GM23338 (cell line): ENCODE data around the gene DDX4. TPM values are rescaled to one million over a fixed set of nuclear protein-coding genes. Genes with fewer than 3 reads are reported as not detected.

Experiments used
- ATAC-seq: fragments of 200-7000 bp; cut with Tn5 transposase; 3 replicates; pipeline ENCODE4 v1.9.1; 2020
- DNase-seq: peaks from one replicate; pipeline ENCODE4 v3.0.0-alpha.2; 2015; ENCODE audit warnings: low spot score
- H2AFZ ChIP-seq: fragments of 200-600 bp; sonication (generic); 2 replicates; pipeline ENCODE4 v1.8.0; 2016; ENCODE audit warnings: antibody characterized with exemption, mild to moderate bottlenecking, moderate library complexity
- H3F3A ChIP-seq: fragments of 200-600 bp; sonication (generic); replicated peaks from 2 replicates; pipeline ENCODE4 v1.8.0; 2017; ENCODE audit warnings: antibody characterized with exemption, mixed run types, low read depth
- H3K27ac ChIP-seq: fragments of 200-600 bp; sonication (generic); 2 replicates; pipeline ENCODE4 v1.6.1; 2016; ENCODE audit warnings: low read depth
- H3K27me3 ChIP-seq: fragments of 200-600 bp; sonication (generic); 2 replicates; pipeline ENCODE4 v1.8.0; 2016; ENCODE audit warnings: mild to moderate bottlenecking, mixed run types, moderate library complexity; ENCODE audit not compliant: insufficient read depth
- H3K36me3 ChIP-seq: fragments of 200-600 bp; sonication (generic); 2 replicates; pipeline ENCODE4 v1.8.0; 2016; ENCODE audit warnings: mild to moderate bottlenecking; ENCODE audit not compliant: insufficient read depth
- H3K4me1 ChIP-seq: fragments of 200-600 bp; sonication (generic); 2 replicates; pipeline ENCODE4 v1.8.0; 2016; ENCODE audit warnings: mild to moderate bottlenecking, moderate library complexity; ENCODE audit not compliant: insufficient read depth
- H3K4me2 ChIP-seq: fragments of 200-600 bp; sonication (generic); 2 replicates; pipeline ENCODE4 v1.7.1; 2017; ENCODE audit warnings: mixed run types
- H3K4me3 ChIP-seq: fragments of 200-600 bp; sonication (generic); 2 replicates; pipeline ENCODE4 v1.6.1; 2016; ENCODE audit warnings: mixed run types
- H3K79me2 ChIP-seq: fragments of 200-600 bp; sonication (generic); replicated peaks from 2 replicates; pipeline ENCODE4 v1.8.0; 2017; ENCODE audit warnings: mild to moderate bottlenecking; ENCODE audit not compliant: insufficient read depth
- H3K9me2 ChIP-seq: fragments of 200-600 bp; sonication (generic); 2 replicates; pipeline ENCODE4 v1.8.0; 2017; ENCODE audit not compliant: insufficient read depth
- H4K20me1 ChIP-seq: fragments of 200-600 bp; sonication (generic); replicated peaks from 2 replicates; pipeline ENCODE4 v1.8.0; 2017; ENCODE audit warnings: mild to moderate bottlenecking; ENCODE audit not compliant: insufficient read depth
- H3K27ac Mint-ChIP-seq: 2 replicates; pipeline ENCODE4 v1.8.0; 2020; ENCODE audit warnings: inconsistent platforms, mild to moderate bottlenecking, moderate library complexity, mixed read lengths
- H3K27me3 Mint-ChIP-seq: 3 replicates; pipeline ENCODE4 v1.8.0; 2022; ENCODE audit warnings: low read depth, mild to moderate bottlenecking, moderate library complexity, mixed read lengths, inconsistent platforms; ENCODE audit not compliant: insufficient read depth, poor library complexity
- H3K36me3 Mint-ChIP-seq: 3 replicates; pipeline ENCODE4 v1.8.0; 2021; ENCODE audit warnings: low read depth, mild to moderate bottlenecking, inconsistent platforms, moderate library complexity, mixed read lengths
- H3K4me1 Mint-ChIP-seq: 3 replicates; pipeline ENCODE4 v1.8.0; 2020; ENCODE audit warnings: mild to moderate bottlenecking, inconsistent platforms, mixed read lengths
- H3K4me3 Mint-ChIP-seq: 3 replicates; pipeline ENCODE4 v1.8.0; 2021; ENCODE audit warnings: moderate library complexity, mild to moderate bottlenecking, inconsistent platforms, mixed read lengths
- H3K9me3 Mint-ChIP-seq: 3 replicates; pipeline ENCODE4 v1.8.0; 2020; ENCODE audit warnings: moderate library complexity, mild to moderate bottlenecking, inconsistent platforms, mixed read lengths
- CREB1 ChIP-seq: fragments of 250-450 bp; sonication (Bioruptor Pico); IDR thresholded peaks from 2 replicates; pipeline ENCODE4 v1.5.0; 2020; ENCODE audit warnings: low read depth, mild to moderate bottlenecking, moderate library complexity
- CTCF ChIP-seq, 2 experiments: fragments of 200-600 bp in 1 of 2; sonication (generic) in 1 of 2; conservative IDR thresholded peaks; 2 replicates each; pipeline versions ENCODE4 v1.5.1 to v1.6.1; 2016 to 2017; ENCODE audit warnings: antibody characterized with exemption in 2 of 2, low read depth in 2 of 2, mild to moderate bottlenecking in 2 of 2, moderate library complexity in 1 of 2
- EZH2 ChIP-seq: fragments of 200-600 bp; sonication (generic); IDR thresholded peaks from one replicate; pipeline ENCODE4 v1.8.0; 2017; ENCODE audit warnings: antibody characterized with exemption, mild to moderate bottlenecking, low read depth; ENCODE audit not compliant: unreplicated experiment
- EZH2phosphoT487 ChIP-seq: fragments of 200-600 bp; sonication (generic); IDR thresholded peaks from one replicate; pipeline ENCODE4 v1.8.1; 2018; ENCODE audit warnings: antibody characterized with exemption; ENCODE audit not compliant: unreplicated experiment
- JUNB ChIP-seq: IDR thresholded peaks from one replicate; pipeline ENCODE4 v1.6.1; 2016; ENCODE audit warnings: antibody characterized with exemption; ENCODE audit not compliant: unreplicated experiment
- REST ChIP-seq: IDR thresholded peaks from one replicate; pipeline ENCODE4 v1.6.1; 2018; ENCODE audit warnings: antibody characterized with exemption; ENCODE audit not compliant: unreplicated experiment
- ZNF331 ChIP-seq: fragments of 250-450 bp; sonication (Bioruptor Pico); IDR thresholded peaks from 2 replicates; pipeline ENCODE4 v1.5.0; 2020; ENCODE audit warnings: low read depth, mild to moderate bottlenecking, moderate library complexity
- polyA plus RNA-seq: library from polyadenylated mRNA; unstranded; fragments of >200 nt; fragmentation: Nextera tagmentation; extraction: Ambion mirVana; gene quantifications from 2 replicates; pipeline ENCODE4 v1.2.1, GENCODE V29; 2016
- total RNA-seq: library from RNA; depleted of rRNA; stranded (reverse); fragments of >200 nt; shearing (Covaris generic); gene quantifications from 2 replicates; pipeline ENCODE4 v1.2.3, GENCODE V29; 2014
- TF ChIP-seq, protein P1 (sequence below): IDR thresholded peaks from 2 replicates; pipeline ENCODE4 v1.6.1; 2016; ENCODE audit warnings: antibody characterized with exemption

The DDX4 gene
- total and polyA plus RNA-seq, 2 experiments from 2014 or later, result 0.83 TPM; not detected in 1

- no peaks in the 10 kb centered on the region for H3K9me2 ChIP-seq
- no peak for TF ChIP-seq REST
Measured at GRCh38 chr5:55702598-55703345, 35.1 kb upstream of the DDX4 start.

DNA sequence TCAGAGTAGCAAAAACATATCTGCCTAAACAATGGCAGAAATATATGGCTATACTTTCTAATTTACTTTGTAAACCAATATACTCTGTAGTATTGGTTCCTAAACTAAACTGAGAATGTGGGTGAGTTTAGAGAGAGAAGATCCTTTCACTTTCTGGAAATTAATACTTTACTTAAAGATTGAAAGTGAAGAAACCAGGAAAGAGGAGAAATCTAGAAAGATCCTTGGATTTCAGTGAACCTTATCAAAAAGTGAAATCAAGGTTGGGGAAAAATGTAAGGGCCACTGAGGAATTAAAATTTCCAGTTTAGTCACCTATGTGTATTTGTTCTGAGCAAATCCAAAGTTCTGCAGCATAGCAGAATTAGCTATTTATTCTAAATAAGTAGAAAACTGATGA is 31.6 kb upstream of the DDX4 start:
- ATAC-seq (no peak), DNase-seq (no peak)
- H3K9me3 Mint-ChIP-seq, result no peaks in the 10 kb centered on the region
- Histone ChIP-seq H2AFZ (no peak overlapping the region), H3K79me2 (peaks cover 54% of the 10 kb centered on the region), H3K27ac (no peak overlapping the region), H3K4me2 (no peak overlapping the region), H3K4me3 (no peak overlapping the region), H3K4me1 (no peaks in the 10 kb centered on the region), H3K27me3 (no peaks in the 10 kb centered on the region), H3K9me2 (no peaks in the 10 kb centered on the region), H4K20me1 (peaks cover 3% of the 10 kb centered on the region; the same call in 1 of the 2 replicates), H3F3A (no peaks in the 10 kb centered on the region), H3K36me3 (no peaks in the 10 kb centered on the region; the same call in none of the 2 replicates)
- no peak overlapping the region for H3K27ac Mint-ChIP-seq
- peaks cover 31% of the 10 kb centered on the region; the same call in 2 of the 3 replicates for H3K36me3 Mint-ChIP-seq
- H3K4me3 Mint-ChIP-seq, result no peak overlapping the region
- H3K4me1 Mint-ChIP-seq, result no peaks in the 10 kb centered on the region
- TF ChIP-seq EZH2, result no peak
- TF ChIP-seq CREB1 (CRISPR knock-in tag), result no peak
- TF ChIP-seq JUNB, result no peak
- no peak for TF ChIP-seq EZH2phosphoT487
- TF ChIP-seq, protein P1, sequence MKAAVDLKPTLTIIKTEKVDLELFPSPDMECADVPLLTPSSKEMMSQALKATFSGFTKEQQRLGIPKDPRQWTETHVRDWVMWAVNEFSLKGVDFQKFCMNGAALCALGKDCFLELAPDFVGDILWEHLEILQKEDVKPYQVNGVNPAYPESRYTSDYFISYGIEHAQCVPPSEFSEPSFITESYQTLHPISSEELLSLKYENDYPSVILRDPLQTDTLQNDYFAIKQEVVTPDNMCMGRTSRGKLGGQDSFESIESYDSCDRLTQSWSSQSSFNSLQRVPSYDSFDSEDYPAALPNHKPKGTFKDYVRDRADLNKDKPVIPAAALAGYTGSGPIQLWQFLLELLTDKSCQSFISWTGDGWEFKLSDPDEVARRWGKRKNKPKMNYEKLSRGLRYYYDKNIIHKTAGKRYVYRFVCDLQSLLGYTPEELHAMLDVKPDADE, result no peak
- TF ChIP-seq ZNF331, result no peak
- no peak for TF ChIP-seq CTCF (conservative IDR thresholded peaks at IDR 0.05; ENCODE audit: low read depth in 2 of 2)
- no peaks in the 10 kb centered on the region for H3K27me3 Mint-ChIP-seq

More at GRCh38 chr5:55702598-55703345, 35.1 kb upstream of the DDX4 start:
- no peaks in the 10 kb centered on the region for H3K4me1 Mint-ChIP-seq
- Histone ChIP-seq H3K4me1 (no peaks in the 10 kb centered on the region), H2AFZ (no peak overlapping the region), H3K4me3 (no peak overlapping the region), H3K79me2 (peaks cover 34% of the 10 kb centered on the region), H4K20me1 (peaks cover 3% of the 10 kb centered on the region; the same call in 1 of the 2 replicates), H3K4me2 (no peak overlapping the region), H3K27me3 (no peaks in the 10 kb centered on the region), H3F3A (no peaks in the 10 kb centered on the region), H3K36me3 (peaks cover under 1% of the 10 kb centered on the region), H3K27ac (no peak overlapping the region)
- DNase-seq (no peak), ATAC-seq (no peak)
- H3K36me3 Mint-ChIP-seq, result peaks cover 38% of the 10 kb centered on the region
- no peak overlapping the region for H3K4me3 Mint-ChIP-seq
- no peaks in the 10 kb centered on the region for H3K27me3 Mint-ChIP-seq
- peaks cover 10% of the 10 kb centered on the region for H3K9me3 Mint-ChIP-seq
- no peak overlapping the region for H3K27ac Mint-ChIP-seq
